Measurements from ENCODE around the gene MAPK14. TPM values are rescaled to one million over a fixed set of nuclear protein-coding genes. Genes with fewer than 3 reads are reported as not detected.

The MAPK14 gene
- total and polyA plus RNA-seq, 2 of the 4 experiments (the other 2 are of a cell fraction) = 28.4 to 74.4 TPM

- Histone ChIP-seq H3K9ac (ENCODE audit: low read depth, low read length) (no peak overlapping the region), H4K5ac (ENCODE audit: low read depth, low read length) (no peak overlapping the region), H3K18ac (ENCODE audit: low read depth, low read length) (no peak overlapping the region), H4K20me1 (ENCODE audit: insufficient read depth, low read length) (no peaks in the 10 kb centered on the region), H4K91ac (ENCODE audit: insufficient read depth, low read depth, low read length) (no peak overlapping the region), H2BK15ac (ENCODE audit: low read depth, low read length) (no peak overlapping the region), H3K9me1 (ENCODE audit: insufficient read depth, low read length) (peaks cover 3% of the 10 kb centered on the region; the same call in 1 of the 2 replicates), H2AK5ac (ENCODE audit: low read depth, low read length) (no peak overlapping the region), H3K36me3 (ENCODE audit: control insufficient read depth, insufficient read depth, low read length) (peaks cover 2% of the 10 kb centered on the region; the same call in 1 of the 2 replicates), H3K23ac (ENCODE audit: low read depth, low read length) (no peak overlapping the region), H3K4ac (ENCODE audit: low read depth, low read length) (no peak overlapping the region), H4K8ac (ENCODE audit: low read depth in 2 of 2, low read length in 2 of 2) (no peak overlapping the region), H3K4me2 (ENCODE audit: low read depth, low read length) (no peak overlapping the region), H3K4me3 (ENCODE audit: insufficient read depth, low read depth, low read length) (no peak overlapping the region), H3K14ac (replicated peaks; ENCODE audit: low read depth, low read length) (no peak overlapping the region), H3K27ac (ENCODE audit: insufficient read depth, low read length) (no peak overlapping the region), H3K56ac (ENCODE audit: extremely low read depth, insufficient read depth, low read length) (no peak overlapping the region), H2BK120ac (ENCODE audit: low read depth, low read length) (no peak overlapping the region), H2AK9ac (replicated peaks; ENCODE audit: low read depth, low read length, poor library complexity) (no peak overlapping the region), H2BK5ac (ENCODE audit: low read depth, low read length, poor library complexity, severe bottlenecking) (no peak overlapping the region), H2BK20ac (ENCODE audit: low read depth, low read length) (no peak overlapping the region), H3K27me3 (ENCODE audit: control insufficient read depth, insufficient read depth, low read length) (no peaks in the 10 kb centered on the region), H2AFZ (replicated peaks; ENCODE audit: low read length, poor library complexity) (no peak overlapping the region), H3K9me3 (ENCODE audit: control insufficient read depth, insufficient read depth, low read length) (no peaks in the 10 kb centered on the region), H3K4me1 (ENCODE audit: control insufficient read depth, insufficient read depth, low read length) (peaks cover 6% of the 10 kb centered on the region), H3K79me1 (ENCODE audit: low read depth in 1 of 2, low read length in 2 of 2) (no peaks in the 10 kb centered on the region; a peak in 1 of 4 replicates)
- dilution Hi-C loops (cut with HindIII; ENCODE audit: low sequenced_read_pairs, unreplicated experiment) = no loop called here
- BruUV-seq (replicated peaks) = no TSS peak
- DNase-seq (no peak), ATAC-seq (ENCODE audit: low read depth) (no peak)
- WGBS, 2 experiments (ENCODE audit: extremely low coverage in 2 of 2, insufficient read length in 1 of 2) = no CpG with 5 or more reads among the region's 8 CpGs
- intact Hi-C loops (cut with micrococcal nuclease) = no loop called here
- CTCF ChIA-PET = no interaction called here
- POLR2A ChIA-PET (ENCODE audit: unreplicated experiment) = no interaction called here
- in situ Hi-C loops (cut with MboI; ENCODE audit: low sequenced_read_pairs) = no loop called here
- TF ChIP-seq RAD21 (IDR thresholded peaks at IDR 0.05; ENCODE audit: low read length) (no peak), CEBPB (IDR thresholded peaks at IDR 0.05; ENCODE audit: low read depth, low read length) (no peak)
Observed at GRCh38 chr6:36117658-36118549, 90.3 kb downstream of the MAPK14 start.
